HG03442 (cell line): Measurements from ENCODE around the gene RBM15.

ENCODE experiments used
- ATAC-seq: cut with Tn5 transposase; IDR thresholded peaks from one replicate; pipeline ENCODE4 v1.9.1; 2021; ENCODE audit warnings: mild to moderate bottlenecking, moderate library complexity; ENCODE audit not compliant: unreplicated experiment

RBM15 gene, protein sequence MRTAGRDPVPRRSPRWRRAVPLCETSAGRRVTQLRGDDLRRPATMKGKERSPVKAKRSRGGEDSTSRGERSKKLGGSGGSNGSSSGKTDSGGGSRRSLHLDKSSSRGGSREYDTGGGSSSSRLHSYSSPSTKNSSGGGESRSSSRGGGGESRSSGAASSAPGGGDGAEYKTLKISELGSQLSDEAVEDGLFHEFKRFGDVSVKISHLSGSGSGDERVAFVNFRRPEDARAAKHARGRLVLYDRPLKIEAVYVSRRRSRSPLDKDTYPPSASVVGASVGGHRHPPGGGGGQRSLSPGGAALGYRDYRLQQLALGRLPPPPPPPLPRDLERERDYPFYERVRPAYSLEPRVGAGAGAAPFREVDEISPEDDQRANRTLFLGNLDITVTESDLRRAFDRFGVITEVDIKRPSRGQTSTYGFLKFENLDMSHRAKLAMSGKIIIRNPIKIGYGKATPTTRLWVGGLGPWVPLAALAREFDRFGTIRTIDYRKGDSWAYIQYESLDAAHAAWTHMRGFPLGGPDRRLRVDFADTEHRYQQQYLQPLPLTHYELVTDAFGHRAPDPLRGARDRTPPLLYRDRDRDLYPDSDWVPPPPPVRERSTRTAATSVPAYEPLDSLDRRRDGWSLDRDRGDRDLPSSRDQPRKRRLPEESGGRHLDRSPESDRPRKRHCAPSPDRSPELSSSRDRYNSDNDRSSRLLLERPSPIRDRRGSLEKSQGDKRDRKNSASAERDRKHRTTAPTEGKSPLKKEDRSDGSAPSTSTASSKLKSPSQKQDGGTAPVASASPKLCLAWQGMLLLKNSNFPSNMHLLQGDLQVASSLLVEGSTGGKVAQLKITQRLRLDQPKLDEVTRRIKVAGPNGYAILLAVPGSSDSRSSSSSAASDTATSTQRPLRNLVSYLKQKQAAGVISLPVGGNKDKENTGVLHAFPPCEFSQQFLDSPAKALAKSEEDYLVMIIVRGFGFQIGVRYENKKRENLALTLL

DNA sequence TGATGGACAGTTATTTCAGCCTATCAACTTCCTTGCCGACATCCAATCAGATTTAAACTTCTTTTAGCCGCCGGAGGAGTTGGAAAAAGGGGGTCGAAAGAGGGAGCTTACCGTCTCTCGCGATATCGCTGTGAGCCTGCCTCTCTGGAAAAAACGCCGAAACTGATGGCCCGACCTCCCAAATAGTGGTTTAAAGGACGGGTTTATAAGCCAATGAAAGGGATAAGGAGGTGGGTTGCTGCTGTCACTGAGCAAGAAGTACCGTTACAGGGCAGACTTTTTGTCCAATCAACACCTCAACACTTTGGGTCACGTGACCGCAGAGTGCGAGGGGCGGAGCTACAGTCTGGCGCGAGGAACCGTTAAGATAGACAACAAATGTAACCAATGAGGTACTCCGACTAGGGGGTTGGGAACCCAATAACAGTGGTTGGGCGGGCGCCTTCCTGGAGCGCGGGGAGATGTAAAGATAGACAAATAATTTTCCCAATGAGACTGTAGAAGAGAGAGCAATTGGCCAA, at the start of gene RBM15:
TSS of gene RBM15 (plus strand) at position 492 of the 521 bp plus-strand sequence. CDS start at position 521, 29 bp downstream.
- peak; percentile 68 for ATAC-seq

DNA sequence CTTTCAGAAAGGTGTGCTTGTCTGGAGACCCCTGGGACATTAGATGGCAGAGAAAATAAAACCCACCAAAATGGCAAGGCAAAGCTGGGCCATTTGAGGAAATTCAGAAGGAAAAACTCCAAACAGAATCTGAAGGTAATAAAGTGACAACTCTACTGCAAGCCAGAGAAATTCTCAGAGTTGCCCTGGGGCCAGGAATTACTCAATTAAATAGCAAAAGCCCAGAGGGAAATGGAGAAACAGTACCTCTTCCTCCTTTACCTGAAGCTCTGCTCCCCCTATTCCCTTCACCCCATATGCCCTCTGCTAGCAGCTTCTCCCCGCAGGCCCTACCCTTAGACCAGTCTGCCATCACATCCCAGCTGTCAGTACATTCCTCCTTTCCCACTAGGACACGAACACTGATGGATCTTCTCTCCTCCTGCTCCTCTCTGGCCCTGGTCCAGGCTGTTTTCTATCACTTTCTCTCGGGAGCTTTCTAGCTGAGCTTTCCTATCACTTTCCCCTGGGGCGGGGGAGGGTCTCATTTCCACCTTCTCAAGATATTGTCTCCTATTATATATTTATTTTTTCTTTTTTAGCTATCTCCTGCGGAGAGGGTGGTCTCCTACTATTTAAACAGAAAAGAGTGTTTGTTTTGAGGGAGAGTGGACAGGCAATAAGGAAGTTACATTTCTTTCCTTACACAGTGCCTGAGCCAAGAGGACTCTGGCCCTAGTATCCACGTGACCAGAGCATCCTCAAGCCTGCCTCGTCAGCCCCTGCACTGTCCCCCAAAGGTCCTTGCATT, 47.7 kb upstream of the RBM15 start:
- no peak for ATAC-seq

- no peak for ATAC-seq
Observed at GRCh38 chr1:110292031-110292741, 47.0 kb upstream of the RBM15 start.

- no peak for ATAC-seq
Observed at GRCh38 chr1:110293601-110294104, 45.5 kb upstream of the RBM15 start.

GRCh38 chr1:110294308-110294707, 44.9 kb upstream of the RBM15 start:
- ATAC-seq = no peak

DNA sequence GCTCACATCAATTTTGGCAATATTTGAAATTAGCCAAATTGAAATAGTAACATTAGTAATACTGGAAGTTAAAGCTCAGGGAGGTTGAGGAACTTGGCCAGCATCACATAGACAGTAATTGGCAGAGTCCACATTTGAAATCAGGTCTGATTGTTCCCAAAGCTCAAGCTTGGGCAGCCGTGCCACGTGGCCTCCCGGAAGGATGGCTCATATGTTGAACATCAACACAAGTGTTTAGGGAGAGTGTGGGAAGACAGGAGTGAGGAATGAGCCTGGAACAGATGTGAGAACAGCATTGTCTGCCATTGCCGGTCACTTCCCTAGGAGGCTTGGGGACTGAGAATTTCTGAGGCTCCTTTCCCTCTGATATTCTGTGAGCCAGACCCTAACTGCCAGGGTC, 40.2 kb upstream of the RBM15 start:
- ATAC-seq = no peak

DNA sequence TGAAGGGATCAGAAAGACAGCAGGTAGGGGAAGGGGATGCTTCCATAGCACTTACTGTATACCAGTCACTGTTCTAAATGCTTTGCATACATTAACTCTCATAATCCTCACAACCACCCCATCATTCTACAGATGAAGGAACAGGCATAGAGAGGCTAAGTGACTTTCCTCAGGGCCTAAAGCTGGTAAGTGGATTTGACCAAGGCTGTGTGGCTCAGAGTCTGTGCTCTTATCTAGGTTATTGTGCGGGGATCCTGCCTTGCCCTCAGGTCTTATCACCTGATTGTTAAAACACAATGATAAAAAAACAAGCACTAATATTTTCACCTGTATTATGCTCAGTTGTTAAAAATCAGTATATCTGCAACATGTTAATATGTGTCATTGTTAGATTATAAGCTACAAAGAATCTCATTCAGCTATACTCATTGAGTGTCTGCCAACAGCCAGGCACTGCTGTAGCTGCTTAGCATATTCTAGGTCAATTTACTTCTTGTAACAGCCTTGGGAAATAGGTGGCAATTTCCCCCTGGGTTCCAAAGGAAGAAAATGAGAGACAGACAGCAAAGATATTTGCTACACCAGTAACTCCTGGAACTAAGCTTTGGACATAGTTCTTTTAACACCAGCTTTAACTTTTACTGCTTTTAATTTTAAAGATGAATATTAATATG, 38.6 kb upstream of the RBM15 start:
- ATAC-seq = no peak

GRCh38 chr1:110302836-110303235, 36.3 kb upstream of the RBM15 start:
- ATAC-seq = no peak

GRCh38 chr1:110305900-110306420, 33.2 kb upstream of the RBM15 start:
- ATAC-seq = no peak

DNA sequence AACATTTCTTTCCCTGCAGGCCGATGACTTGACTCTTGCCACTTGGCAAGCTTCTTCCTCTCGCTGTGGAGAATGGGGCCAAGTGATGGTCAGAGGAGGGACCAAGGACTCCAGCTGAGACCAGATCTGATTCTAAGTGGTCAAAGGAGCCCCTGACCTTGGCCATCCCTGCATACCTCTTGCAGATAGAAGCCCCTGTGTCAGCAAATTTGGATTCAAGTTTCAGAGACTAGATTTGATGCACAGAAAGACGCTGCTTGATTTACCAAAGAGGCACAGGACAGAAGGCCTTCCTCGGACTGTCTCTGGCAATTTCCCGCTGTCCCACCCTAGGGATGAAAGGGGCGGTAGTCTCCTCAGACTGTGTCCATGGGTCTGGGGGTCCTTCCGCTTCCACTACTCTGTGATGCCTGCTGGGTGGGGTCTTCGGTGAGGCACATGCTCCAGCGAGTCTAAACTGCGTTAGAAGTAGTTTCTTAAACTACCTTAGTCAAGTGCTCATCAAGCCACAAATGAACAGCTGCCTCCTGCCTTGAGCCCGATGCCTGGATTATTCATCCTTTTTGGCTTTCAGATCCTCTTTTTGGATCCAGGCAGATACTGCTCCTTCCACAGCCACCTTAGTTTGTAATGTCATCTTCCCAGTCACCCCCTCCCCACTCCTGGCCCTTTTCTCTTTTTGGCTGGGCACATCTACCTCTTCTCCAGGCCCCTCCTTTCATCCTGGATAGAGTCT, 31.8 kb upstream of the RBM15 start:
- ATAC-seq = no peak

GRCh38 chr1:110308247-110308646, 30.9 kb upstream of the RBM15 start:
- no peak for ATAC-seq

DNA sequence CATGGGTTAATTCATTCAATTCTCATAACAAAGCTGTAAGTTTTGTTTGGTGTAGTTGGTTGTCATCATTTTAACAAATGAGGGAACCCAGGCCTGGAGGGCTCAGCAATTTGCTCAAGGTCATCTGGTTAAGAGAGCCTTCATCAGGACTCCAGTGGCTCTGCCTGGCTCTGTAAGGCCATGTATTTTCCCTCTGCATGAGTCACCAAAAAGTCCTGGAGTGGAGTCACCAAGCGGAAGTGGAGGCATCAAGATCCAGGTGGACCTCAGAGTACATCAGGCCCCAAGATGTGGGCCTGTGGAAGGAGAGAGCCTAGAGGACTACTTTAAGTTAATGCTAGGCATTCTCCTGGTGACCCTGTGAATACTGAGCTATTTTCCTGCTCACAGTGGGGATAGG, 30.0 kb upstream of the RBM15 start:
- ATAC-seq = no peak

DNA sequence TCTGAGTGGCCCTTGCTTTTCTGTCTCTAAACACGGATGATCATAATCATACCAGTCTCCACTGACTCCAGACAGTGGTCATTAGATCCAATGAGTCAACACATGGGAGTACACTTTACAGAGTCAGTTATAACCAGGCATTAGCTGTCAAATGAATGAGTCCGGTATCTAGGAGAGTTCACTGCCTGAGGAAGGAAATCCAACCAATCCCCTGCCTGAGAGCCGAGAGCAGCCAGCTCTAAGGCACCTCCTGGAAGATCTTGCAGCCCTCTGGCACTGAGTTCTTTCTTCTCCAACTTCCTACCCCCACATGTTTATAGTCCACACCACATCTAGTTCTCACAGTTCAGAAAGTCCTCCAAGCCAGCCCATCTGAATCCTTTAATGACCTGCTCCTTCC, 29.4 kb upstream of the RBM15 start:
- ATAC-seq = no peak

GRCh38 chr1:110310300-110310699, 28.9 kb upstream of the RBM15 start:
- ATAC-seq = no peak

DNA sequence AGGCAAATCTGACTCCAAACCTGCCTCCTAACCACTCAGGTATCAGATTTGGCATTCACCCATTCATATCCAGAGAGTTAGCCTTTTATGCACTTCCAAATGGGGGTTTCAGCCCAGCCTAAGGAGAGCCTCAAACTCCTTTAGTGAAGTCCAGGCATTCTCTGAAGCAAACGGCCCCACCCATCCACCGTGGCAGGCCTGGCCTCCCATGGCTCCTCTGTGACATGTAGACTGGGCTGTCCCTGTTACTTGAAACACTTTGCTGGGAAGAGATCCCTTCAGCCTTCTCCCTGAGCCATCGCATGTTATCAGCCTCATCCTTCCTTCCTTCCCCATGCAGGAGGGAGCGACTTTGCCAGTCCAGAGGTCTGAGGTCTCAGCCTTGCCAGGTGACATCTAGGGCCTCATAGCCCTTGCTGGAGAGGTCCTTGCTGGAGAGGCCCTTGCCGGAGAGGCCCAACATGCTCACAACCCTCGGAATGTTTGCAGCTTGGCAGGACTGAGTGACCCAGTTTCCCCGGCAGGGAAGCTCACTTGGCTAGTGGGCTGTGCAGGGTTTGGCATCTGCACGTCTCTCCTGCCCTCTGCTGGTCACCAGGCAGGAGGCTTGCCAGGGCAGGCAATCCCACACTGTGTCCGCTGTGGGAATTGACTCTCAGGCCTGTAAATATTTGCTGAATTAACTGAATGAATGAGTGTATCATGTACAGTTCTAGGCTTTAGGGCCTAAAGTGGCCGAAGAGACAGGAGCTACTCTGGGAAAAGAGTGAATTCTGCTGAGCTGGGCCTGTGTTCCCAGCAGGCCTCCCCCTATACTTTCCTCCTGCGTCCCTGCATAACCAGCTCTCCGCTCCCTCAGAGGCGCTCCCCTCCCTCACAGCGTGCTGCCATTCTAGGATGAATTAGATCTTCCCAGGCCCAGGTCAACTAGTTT, 26.7 kb upstream of the RBM15 start:
- peak; percentile 49 for ATAC-seq

GRCh38 chr1:110316735-110317134, 22.4 kb upstream of the RBM15 start:
- ATAC-seq = no peak

DNA sequence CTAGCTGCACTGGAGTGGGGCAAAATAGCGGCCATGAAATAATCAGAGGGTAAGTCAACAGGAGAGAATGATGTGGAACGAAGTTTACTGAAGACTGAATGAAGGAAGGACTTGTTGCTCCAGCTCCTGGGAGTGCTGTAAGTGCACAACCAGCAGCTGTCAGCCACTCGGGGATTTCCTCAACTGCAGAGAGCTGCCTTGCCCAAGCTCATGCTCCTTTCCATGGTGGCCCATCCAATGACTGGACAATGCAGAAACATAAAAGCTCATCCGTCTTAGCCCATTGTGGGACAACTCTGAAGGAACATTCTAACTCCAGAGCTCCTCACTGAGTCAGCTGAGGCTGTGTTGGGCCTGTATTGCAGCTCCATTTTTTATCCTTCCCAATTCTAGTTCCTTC, 21.1 kb upstream of the RBM15 start:
- ATAC-seq = no peak
